ENCODE data around the gene DIAPH3.

Gene DIAPH3

GRCh38 chr13:59643906-59644626 lies 519.7 kb downstream of the DIAPH3 start:
- in situ Hi-C loops (cut with MboI; ENCODE audit: low sequenced_read_pairs), result no loop called here

DNA sequence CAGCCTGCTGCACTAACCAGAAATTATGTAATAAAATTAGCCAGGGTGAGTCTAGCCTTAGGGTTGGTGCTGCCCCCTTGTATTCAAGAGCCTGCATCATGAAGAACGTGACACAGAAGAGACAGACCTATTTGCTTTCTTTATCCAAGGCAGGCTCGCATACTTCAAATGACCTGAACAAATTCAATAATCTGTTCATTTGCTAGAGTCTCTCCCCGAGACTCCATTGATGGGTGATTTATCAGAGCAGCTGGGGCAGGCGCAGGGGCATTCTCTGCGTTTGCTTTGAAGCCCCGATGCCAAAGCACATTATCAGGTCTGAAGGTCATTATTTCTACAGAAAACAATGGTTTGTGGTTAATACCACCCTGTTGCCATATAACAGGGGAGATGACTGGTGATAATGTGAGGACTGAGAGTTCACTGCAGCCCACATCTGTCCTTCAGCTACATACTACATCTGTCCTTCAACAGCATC lies 520.3 kb downstream of the DIAPH3 start:
- in situ Hi-C loops (cut with MboI; ENCODE audit: low sequenced_read_pairs), result no loop called here

DNA sequence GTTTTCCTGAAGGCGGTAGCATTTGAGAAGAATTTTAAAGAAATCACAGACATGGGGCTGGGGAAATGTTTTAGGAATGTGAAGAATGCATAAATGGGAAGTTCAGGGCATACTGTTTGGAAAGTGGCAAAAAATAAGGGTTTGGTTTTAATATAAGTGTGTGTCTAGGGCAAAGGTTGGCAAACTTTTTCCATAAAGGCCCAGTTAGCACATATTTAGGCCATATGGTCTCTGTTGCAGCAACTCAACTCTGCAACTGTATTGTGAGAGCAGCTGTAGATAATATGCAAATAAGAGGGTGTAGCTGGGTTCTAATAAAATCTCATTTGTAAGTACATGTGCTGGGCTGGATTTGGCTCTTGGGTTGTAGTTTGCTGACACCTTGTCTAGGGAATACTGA lies 521.9 kb downstream of the DIAPH3 start:
- in situ Hi-C loops (cut with MboI; ENCODE audit: low sequenced_read_pairs), result no loop called here

GRCh38 chr13:59641261-59641660 lies 522.5 kb downstream of the DIAPH3 start:
- in situ Hi-C loops (cut with MboI; ENCODE audit: low sequenced_read_pairs), result no loop called here

DNA sequence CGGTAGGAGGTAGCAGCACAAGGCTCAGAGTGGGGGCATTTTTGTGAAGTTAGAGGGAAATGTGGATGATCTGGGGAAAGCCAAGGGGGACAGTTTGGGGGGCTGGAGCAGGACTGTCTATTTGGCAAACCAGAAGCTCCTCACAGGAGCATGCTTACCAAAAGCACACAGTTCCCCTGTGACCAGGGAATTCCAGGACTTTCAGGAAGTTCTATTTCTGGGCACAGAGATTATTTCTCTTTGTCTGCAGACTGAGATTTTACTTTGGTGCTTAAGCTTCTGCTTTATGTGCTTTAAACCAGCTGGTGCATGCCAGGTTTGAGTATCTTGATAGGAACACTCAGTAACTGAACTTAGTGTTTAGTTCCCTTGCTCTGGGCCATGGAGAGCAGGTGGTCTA lies 525.3 kb downstream of the DIAPH3 start:
- in situ Hi-C loops (cut with MboI; ENCODE audit: low sequenced_read_pairs), result no loop called here

- in situ Hi-C loops (cut with MboI; ENCODE audit: low sequenced_read_pairs), result no loop called here
Measured at GRCh38 chr13:59635589-59635988, 528.1 kb downstream of the DIAPH3 start.

GRCh38 chr13:59633290-59633689 lies 530.4 kb downstream of the DIAPH3 start:
- in situ Hi-C loops (cut with MboI; ENCODE audit: low sequenced_read_pairs), result no loop called here

DNA sequence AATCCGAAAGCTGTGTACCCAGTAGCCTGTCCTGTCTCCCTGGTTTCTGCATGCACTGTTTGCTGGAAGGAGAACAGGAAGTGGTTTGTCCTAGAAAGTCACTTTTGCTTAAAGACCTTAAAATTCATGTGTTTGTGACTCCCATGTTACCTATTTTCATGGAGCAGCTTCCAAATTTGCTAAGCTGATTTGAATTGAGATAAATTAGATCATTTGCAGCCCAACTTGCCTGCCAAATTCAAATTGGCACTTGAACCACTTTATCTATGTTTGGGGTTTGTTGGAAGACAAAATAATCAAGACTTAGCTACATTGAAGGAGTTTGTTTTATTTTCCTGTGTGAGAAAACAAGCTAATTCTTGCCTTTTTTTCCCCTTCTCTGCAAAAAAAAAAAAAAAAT lies 532.5 kb downstream of the DIAPH3 start:
- in situ Hi-C loops (cut with MboI; ENCODE audit: low sequenced_read_pairs), result no loop called here

DNA sequence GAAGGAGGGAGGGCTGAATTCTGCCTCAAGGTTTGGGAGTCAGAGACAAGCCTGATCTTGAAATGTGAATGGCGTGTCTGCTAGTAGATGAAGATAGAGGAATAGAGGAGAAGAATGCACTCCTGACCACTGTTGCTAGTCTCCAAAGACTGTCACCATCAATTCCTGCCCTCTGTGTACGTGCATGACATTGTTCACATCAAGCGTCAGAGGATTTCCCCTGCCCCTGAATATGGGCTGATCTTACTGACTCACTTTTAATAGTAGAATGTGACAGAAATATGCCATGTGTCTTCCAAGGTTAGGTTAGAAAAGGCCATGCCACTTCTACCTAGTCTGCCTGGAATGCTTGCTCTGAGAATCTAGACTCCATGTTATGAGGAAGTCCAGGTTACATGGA lies 538.6 kb downstream of the DIAPH3 start:
- in situ Hi-C loops (cut with MboI; ENCODE audit: low sequenced_read_pairs), result no loop called here

GRCh38 chr13:59623206-59623915 lies 540.4 kb downstream of the DIAPH3 start:
- in situ Hi-C loops (cut with MboI; ENCODE audit: low sequenced_read_pairs), result no loop called here

GRCh38 chr13:59621773-59622172 lies 542.0 kb downstream of the DIAPH3 start:
- in situ Hi-C loops (cut with MboI; ENCODE audit: low sequenced_read_pairs), result no loop called here
